ENCODE measurements around the gene PDLIM4.

The PDLIM4 gene

GRCh38 chr5:132213666-132214065 is 43.8 kb upstream of the PDLIM4 start:
- no peaks in the 10 kb centered on the region for H3K27me3 ChIP-seq (ENCODE audit: insufficient read depth, poor library complexity, severe bottlenecking)
- DNase-seq (ENCODE audit: low read depth in 1 of 2, low spot score in 1 of 2), result no peak
- TF ChIP-seq REST (IDR thresholded peaks at IDR 0.05; ENCODE audit: insufficient replicate concordance, low read depth) (no peak), SPI1 (IDR thresholded peaks at IDR 0.05; ENCODE audit: borderline replicate concordance, low read depth) (no peak), POLR2AphosphoS5 (IDR thresholded peaks at IDR 0.05; ENCODE audit: low read depth) (no peak), GABPA (IDR thresholded peaks at IDR 0.05; ENCODE audit: low read depth) (no peak)
- TF ChIP-seq, protein P1, sequence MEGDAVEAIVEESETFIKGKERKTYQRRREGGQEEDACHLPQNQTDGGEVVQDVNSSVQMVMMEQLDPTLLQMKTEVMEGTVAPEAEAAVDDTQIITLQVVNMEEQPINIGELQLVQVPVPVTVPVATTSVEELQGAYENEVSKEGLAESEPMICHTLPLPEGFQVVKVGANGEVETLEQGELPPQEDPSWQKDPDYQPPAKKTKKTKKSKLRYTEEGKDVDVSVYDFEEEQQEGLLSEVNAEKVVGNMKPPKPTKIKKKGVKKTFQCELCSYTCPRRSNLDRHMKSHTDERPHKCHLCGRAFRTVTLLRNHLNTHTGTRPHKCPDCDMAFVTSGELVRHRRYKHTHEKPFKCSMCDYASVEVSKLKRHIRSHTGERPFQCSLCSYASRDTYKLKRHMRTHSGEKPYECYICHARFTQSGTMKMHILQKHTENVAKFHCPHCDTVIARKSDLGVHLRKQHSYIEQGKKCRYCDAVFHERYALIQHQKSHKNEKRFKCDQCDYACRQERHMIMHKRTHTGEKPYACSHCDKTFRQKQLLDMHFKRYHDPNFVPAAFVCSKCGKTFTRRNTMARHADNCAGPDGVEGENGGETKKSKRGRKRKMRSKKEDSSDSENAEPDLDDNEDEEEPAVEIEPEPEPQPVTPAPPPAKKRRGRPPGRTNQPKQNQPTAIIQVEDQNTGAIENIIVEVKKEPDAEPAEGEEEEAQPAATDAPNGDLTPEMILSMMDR (IDR thresholded peaks at IDR 0.05; ENCODE audit: insufficient read depth, low read length), result no peak
- no peak overlapping the region for H3K4me3 ChIP-seq (replicated peaks; ENCODE audit: insufficient read depth, low read length)
- H3K27ac ChIP-seq (replicated peaks), result no peak overlapping the region

DNA sequence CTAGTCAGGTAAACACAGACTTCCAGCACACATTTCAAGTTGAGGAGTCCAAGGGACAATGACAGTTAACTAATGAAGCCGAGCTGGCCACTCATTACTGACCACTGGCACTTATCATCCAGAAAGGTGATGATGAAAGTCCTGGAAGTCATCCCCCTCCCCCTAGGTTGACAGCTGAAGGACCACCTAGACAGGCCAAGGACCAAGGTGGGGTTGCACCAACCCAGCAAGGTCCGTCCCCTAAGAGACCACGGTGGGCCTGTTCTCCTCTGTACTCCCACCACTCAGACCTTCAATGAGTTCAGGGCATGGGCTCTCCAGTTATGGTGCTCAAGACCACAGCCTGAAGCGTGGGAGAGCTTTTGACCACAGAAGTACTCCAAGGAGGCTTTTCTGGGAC is 43.0 kb upstream of the PDLIM4 start:
- DNase-seq (ENCODE audit: low read depth in 1 of 2, low spot score in 1 of 2), result no peak
- no peak overlapping the region for H3K4me3 ChIP-seq (replicated peaks; ENCODE audit: insufficient read depth, low read length)
- no peak overlapping the region for H3K27ac ChIP-seq (replicated peaks)
- TF ChIP-seq, protein P1 (IDR thresholded peaks at IDR 0.05; ENCODE audit: insufficient read depth, low read length), result no peak
- TF ChIP-seq GABPA (IDR thresholded peaks at IDR 0.05; ENCODE audit: low read depth) (no peak), SPI1 (IDR thresholded peaks at IDR 0.05; ENCODE audit: borderline replicate concordance, low read depth) (no peak), REST (IDR thresholded peaks at IDR 0.05; ENCODE audit: insufficient replicate concordance, low read depth) (no peak), POLR2AphosphoS5 (IDR thresholded peaks at IDR 0.05; ENCODE audit: low read depth) (no peak)
- no peaks in the 10 kb centered on the region for H3K27me3 ChIP-seq (ENCODE audit: insufficient read depth, poor library complexity, severe bottlenecking)

DNA sequence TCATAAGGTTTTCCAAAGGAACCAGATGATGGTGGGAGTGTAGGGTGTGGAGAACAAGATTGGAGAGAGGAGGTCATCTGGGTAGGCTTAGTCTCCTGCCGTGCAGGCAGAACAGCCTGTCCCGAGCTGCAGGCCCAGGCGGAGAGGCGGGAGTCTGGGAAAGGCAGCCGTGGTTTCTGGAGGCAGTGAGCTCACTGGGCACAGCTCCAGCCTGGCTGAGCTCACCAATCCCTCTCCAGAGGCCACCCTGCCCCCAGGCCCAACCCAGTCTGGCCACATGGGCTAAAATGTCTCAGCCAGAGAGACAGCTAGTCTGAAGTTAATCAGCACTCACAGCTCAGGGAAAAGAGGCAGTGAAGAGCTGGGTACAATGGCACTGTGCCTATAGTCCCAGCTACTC is 42.2 kb upstream of the PDLIM4 start:
- no peak for DNase-seq (ENCODE audit: low read depth in 1 of 2, low spot score in 1 of 2)
- H3K4me3 ChIP-seq (replicated peaks; ENCODE audit: insufficient read depth, low read length), result no peak overlapping the region
- no peaks in the 10 kb centered on the region for H3K27me3 ChIP-seq (ENCODE audit: insufficient read depth, poor library complexity, severe bottlenecking)
- no peak for TF ChIP-seq GABPA (IDR thresholded peaks at IDR 0.05; ENCODE audit: low read depth)
- no peak for TF ChIP-seq REST (IDR thresholded peaks at IDR 0.05; ENCODE audit: insufficient replicate concordance, low read depth)
- TF ChIP-seq POLR2AphosphoS5 (IDR thresholded peaks at IDR 0.05; ENCODE audit: low read depth), result no peak
- TF ChIP-seq SPI1 (IDR thresholded peaks at IDR 0.05; ENCODE audit: borderline replicate concordance, low read depth), result no peak
- TF ChIP-seq, protein P1 (IDR thresholded peaks at IDR 0.05; ENCODE audit: insufficient read depth, low read length), result no peak
- H3K27ac ChIP-seq (replicated peaks), result no peak overlapping the region
